OCI-LY1 (cell line): ENCODE results near the gene RNF25.

ENCODE experiments used
- H2AFZ ChIP-seq: fragments of 200-600 bp; sonication (generic), shearing (Covaris generic); 2 replicates; pipeline ENCODE4 v1.6.0; 2014; ENCODE audit warnings: antibody characterized with exemption, mild to moderate bottlenecking, low read length
- H3F3A ChIP-seq: fragments of 200-600 bp; sonication (generic), shearing (Covaris generic); 2 replicates; pipeline ENCODE4 v1.6.0; 2014; ENCODE audit warnings: mild to moderate bottlenecking, antibody characterized with exemption, low read length, moderate library complexity; ENCODE audit not compliant: insufficient read depth
- H3K27ac ChIP-seq: fragments of 200-600 bp; sonication (generic); 2 replicates; pipeline ENCODE4 v1.5.1; 2014; ENCODE audit warnings: low read length, mixed run types, mild to moderate bottlenecking, low read depth; ENCODE audit not compliant: poor library complexity, severe bottlenecking
- H3K27me3 ChIP-seq: fragments of 200-600 bp; sonication (generic); 2 replicates; pipeline ENCODE4 v1.6.0; 2014; ENCODE audit warnings: antibody characterized with exemption, mild to moderate bottlenecking, low read length, moderate library complexity; ENCODE audit not compliant: insufficient read depth
- H3K36me3 ChIP-seq: fragments of 200-600 bp; sonication (generic); 2 replicates; pipeline ENCODE4 v1.6.1; 2014; ENCODE audit warnings: mild to moderate bottlenecking, antibody characterized with exemption, low read length, moderate library complexity, mixed read lengths; ENCODE audit not compliant: insufficient read depth
- H3K4me1 ChIP-seq: fragments of 200-600 bp; sonication (generic); 2 replicates; pipeline ENCODE4 v1.5.1; 2014; ENCODE audit warnings: mild to moderate bottlenecking, low read length, moderate library complexity; ENCODE audit not compliant: insufficient read depth, severe bottlenecking
- H3K4me2 ChIP-seq: fragments of 200-600 bp; sonication (generic), shearing (Covaris generic); 2 replicates; pipeline ENCODE4 v1.6.1; 2014; ENCODE audit warnings: low read length
- H3K4me3 ChIP-seq: fragments of 200-600 bp; sonication (generic); 2 replicates; pipeline ENCODE4 v1.5.1; 2014; ENCODE audit warnings: low read length, low read depth, mild to moderate bottlenecking, mixed read lengths; ENCODE audit not compliant: poor library complexity, severe bottlenecking
- H3K79me2 ChIP-seq: fragments of 200-600 bp; shearing (Covaris generic); 2 replicates; pipeline ENCODE4 v1.6.1; 2016; ENCODE audit warnings: mixed run types, low read length, mixed read lengths; ENCODE audit not compliant: insufficient read depth
- H3K9ac ChIP-seq: fragments of 200-600 bp; sonication (generic), shearing (Covaris generic); 2 replicates; pipeline ENCODE4 v1.6.1; 2014; ENCODE audit warnings: mild to moderate bottlenecking, low read length, mixed read lengths
- H3K9me2 ChIP-seq: fragments of 200-600 bp; sonication (generic), shearing (Covaris generic); 2 replicates; pipeline ENCODE4 v1.6.1; 2014; ENCODE audit warnings: low read depth, mild to moderate bottlenecking, low read length, mixed read lengths
- H3K9me3 ChIP-seq: fragments of 200-600 bp; shearing (Covaris generic); 2 replicates; pipeline ENCODE4 v1.6.1; 2014; ENCODE audit warnings: low read length, mixed read lengths
- H4K20me1 ChIP-seq: fragments of 200-600 bp; sonication (generic), shearing (Covaris generic); 2 replicates; pipeline ENCODE4 v1.6.0; 2016; ENCODE audit warnings: mild to moderate bottlenecking, low read length; ENCODE audit not compliant: insufficient read depth
- EZH2 ChIP-seq: fragments of 200-600 bp; sonication (generic), shearing (Covaris generic); IDR thresholded peaks from 2 replicates; pipeline ENCODE4 v1.8.0; 2017; ENCODE audit warnings: borderline replicate concordance, mixed run types, mild to moderate bottlenecking, antibody characterized with exemption, low read length, moderate library complexity, mixed read lengths
- TF ChIP-seq, protein P1 (sequence below): fragments of 200-600 bp; sonication (generic), shearing (Covaris generic); IDR thresholded peaks from 2 replicates; pipeline ENCODE4 v1.5.1; 2017; ENCODE audit warnings: mild to moderate bottlenecking, antibody characterized with exemption, low read length, moderate library complexity, mixed read lengths

RNF25 gene

DNA sequence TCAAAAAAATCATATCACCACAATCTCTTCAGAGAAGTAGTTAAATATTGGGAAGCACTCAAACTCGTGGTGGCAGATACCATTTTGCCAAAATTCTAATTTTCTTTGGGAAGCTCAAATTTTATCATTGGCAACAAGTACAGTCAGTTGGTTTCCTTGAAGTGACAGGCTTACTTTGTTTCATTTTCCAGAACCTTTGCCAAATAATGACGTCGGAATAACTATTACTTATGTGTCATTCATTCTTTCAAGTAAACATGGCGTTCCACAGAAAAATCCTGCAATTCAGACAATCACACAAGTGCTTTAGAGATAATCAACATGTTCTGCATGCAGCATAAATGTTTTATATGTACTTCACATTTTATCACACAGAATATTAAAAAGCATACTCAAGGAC, 44.3 kb upstream of the RNF25 start:
- Histone ChIP-seq H3K4me1 (peaks cover 30% of the 10 kb centered on the region), H3K27me3 (no peaks in the 10 kb centered on the region), H3K4me3 (no peak overlapping the region), H3K27ac (no peak overlapping the region), H3K36me3 (peaks cover 21% of the 10 kb centered on the region), H3K9ac (no peak overlapping the region), H3K79me2 (peaks cover 38% of the 10 kb centered on the region), H3K4me2 (no peak overlapping the region), H4K20me1 (no peaks in the 10 kb centered on the region), H3K9me2 (no peaks in the 10 kb centered on the region), H3K9me3 (no peaks in the 10 kb centered on the region), H3F3A (no peaks in the 10 kb centered on the region), H2AFZ (no peak overlapping the region)
- TF ChIP-seq EZH2 = no peak
- TF ChIP-seq, protein P1, sequence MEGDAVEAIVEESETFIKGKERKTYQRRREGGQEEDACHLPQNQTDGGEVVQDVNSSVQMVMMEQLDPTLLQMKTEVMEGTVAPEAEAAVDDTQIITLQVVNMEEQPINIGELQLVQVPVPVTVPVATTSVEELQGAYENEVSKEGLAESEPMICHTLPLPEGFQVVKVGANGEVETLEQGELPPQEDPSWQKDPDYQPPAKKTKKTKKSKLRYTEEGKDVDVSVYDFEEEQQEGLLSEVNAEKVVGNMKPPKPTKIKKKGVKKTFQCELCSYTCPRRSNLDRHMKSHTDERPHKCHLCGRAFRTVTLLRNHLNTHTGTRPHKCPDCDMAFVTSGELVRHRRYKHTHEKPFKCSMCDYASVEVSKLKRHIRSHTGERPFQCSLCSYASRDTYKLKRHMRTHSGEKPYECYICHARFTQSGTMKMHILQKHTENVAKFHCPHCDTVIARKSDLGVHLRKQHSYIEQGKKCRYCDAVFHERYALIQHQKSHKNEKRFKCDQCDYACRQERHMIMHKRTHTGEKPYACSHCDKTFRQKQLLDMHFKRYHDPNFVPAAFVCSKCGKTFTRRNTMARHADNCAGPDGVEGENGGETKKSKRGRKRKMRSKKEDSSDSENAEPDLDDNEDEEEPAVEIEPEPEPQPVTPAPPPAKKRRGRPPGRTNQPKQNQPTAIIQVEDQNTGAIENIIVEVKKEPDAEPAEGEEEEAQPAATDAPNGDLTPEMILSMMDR = no peak

DNA sequence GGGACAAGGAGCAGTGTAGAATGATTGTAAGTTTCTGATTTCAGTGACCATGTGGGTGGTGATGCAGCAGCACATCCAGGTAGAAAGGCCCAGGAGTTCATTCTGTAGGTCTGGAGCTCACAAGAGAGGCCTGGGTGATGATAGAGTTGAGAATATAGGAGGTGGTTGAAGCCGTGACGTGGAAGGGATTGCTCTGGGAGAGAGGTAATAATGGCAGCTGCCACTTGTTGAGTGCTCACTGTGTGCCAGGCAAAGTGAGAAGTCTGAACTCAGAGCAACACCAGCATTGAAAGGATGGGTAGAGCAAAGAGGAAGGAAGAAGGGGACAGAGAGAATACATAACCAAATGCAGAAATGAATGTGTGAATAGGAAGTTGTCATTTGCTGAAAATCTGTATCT, 42.1 kb upstream of the RNF25 start:
- Histone ChIP-seq H3K79me2 (peaks cover 33% of the 10 kb centered on the region), H3K4me2 (peak overlapping the region; percentile 28; the same call in 1 of the 2 replicates)

GRCh38 chr2:218711550-218711929, 39.7 kb upstream of the RNF25 start:
- Histone ChIP-seq H3K36me3 (peaks cover 12% of the 10 kb centered on the region), H3F3A (no peaks in the 10 kb centered on the region), H3K4me2 (peak overlapping the region; percentile 90), H4K20me1 (no peaks in the 10 kb centered on the region), H3K4me3 (peak overlapping the region; percentile 80), H3K27me3 (no peaks in the 10 kb centered on the region), H2AFZ (no peak overlapping the region), H3K79me2 (peaks cover 33% of the 10 kb centered on the region), H3K27ac (peak overlapping the region; percentile 52), H3K9me3 (no peaks in the 10 kb centered on the region), H3K9ac (peak overlapping the region; percentile 85), H3K9me2 (no peaks in the 10 kb centered on the region), H3K4me1 (peaks cover 30% of the 10 kb centered on the region)
- TF ChIP-seq EZH2 = no peak
- TF ChIP-seq, protein P1 = no peak

More for the DNA sequence above, 42.1 kb upstream of the RNF25 start:
- peaks cover 21% of the 10 kb centered on the region for H3K36me3 ChIP-seq
- TF ChIP-seq, protein P1 = no peak
- no peak for TF ChIP-seq EZH2
- H3K27me3 ChIP-seq = no peaks in the 10 kb centered on the region
- H3K4me1 ChIP-seq = peaks cover 30% of the 10 kb centered on the region
- no peak overlapping the region for H3K9ac ChIP-seq
- no peak overlapping the region for H3K4me3 ChIP-seq
- H3F3A ChIP-seq = no peaks in the 10 kb centered on the region
- no peaks in the 10 kb centered on the region for H3K9me2 ChIP-seq
- H3K9me3 ChIP-seq = no peaks in the 10 kb centered on the region
- H2AFZ ChIP-seq = no peak overlapping the region
- H3K27ac ChIP-seq = no peak overlapping the region
- H4K20me1 ChIP-seq = no peaks in the 10 kb centered on the region
